GM19351 (cell line): ENCODE measurements around the gene RNASE9.
"Not testable (repeated sequence)": the region's sequence is repeated elsewhere in the genome, so short reads cannot be mapped to it uniquely, and the experiment has no call there.

Experiments used
- ATAC-seq: cut with Tn5 transposase; IDR thresholded peaks from one replicate; pipeline ENCODE4 v1.9.1; 2021; ENCODE audit warnings: mild to moderate bottlenecking, moderate library complexity; ENCODE audit not compliant: unreplicated experiment

Gene RNASE9

DNA sequence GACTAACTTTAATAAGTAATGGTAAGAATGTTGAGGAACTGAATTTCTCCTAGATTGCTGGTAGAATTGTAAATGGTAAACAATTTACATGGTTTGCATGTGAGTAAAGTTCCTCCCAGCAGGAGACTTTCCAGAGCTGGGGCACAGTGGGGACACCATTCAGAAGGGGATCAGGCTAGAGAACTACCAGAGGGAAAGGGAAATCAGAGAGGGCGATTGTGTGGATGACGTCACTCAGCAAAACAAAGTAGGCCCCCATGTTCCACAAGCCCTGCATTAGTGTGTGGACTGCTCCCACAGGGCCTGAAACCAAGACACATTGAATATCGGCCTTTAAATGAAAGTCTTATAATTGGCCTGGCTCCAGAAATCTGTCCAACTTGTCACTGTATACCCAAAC is 17.5 kb upstream of the RNASE9 start:
- ATAC-seq, result no peak

DNA sequence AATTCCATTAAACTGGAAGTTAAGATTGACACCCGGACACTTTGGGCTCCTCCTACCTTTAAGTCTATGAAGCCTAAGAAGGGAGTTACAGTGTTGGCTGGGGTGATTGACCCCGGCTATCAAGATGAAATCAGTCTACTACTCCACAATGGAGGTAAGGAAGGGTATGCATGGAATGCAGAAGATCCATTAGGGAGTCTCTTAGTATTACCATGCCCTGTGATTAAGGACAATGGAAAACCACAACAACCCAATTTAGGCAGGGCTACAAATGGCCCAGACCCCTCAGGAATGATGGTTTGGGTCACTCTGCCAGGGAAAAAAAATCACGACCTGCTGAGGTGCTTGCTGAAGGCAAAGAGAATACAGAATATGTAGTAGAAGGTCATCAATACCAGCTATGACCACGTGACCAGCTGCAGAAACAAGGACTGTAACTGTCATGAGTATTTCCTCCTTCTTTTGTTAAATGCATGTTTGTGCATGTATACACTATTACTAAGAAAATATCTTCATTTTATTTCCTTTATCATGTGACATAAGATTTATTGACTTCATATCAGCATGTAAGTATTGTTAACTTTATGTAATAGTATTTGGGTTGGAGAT is 11.6 kb upstream of the RNASE9 start:
- not testable (repeated sequence) for ATAC-seq

DNA sequence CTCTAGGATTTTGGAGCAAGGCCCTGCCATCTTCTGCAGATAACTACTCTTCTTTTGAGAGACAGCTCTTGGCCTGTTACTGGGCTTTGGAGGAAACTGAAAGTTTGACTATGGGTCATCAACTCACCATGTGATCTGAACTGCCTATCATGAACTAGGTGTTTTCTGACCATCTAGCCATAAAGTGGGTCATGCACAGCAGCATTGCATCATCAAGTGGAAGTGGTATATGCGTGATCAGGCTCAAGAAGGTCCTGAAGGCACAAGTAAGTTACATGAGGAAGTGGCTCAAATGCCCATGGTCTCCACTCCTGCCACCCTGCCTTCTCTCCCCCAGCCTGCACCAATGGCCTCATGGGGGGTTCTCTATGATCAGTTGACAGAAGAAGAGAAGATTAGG is 9.9 kb upstream of the RNASE9 start:
- ATAC-seq, result not testable (repeated sequence)

DNA sequence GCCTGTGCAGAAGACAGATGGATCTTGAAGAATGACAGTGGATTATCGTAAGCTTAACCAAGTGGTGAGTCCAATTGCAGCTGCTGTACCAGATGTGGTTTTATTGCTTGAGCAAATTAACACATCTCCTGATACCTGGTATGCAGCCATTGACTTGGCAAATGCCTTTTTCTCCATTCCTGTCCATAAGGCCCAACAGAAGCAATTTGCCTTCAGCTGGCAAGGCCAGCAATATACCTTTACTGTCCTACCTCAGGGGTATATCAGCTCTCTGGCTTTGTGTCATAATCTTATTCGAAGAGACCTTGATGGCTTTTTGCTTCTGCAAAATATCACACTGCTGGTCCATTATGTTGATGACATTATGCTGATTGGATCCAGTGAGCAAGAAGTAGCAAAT is 9.0 kb upstream of the RNASE9 start:
- not testable (repeated sequence) for ATAC-seq

DNA sequence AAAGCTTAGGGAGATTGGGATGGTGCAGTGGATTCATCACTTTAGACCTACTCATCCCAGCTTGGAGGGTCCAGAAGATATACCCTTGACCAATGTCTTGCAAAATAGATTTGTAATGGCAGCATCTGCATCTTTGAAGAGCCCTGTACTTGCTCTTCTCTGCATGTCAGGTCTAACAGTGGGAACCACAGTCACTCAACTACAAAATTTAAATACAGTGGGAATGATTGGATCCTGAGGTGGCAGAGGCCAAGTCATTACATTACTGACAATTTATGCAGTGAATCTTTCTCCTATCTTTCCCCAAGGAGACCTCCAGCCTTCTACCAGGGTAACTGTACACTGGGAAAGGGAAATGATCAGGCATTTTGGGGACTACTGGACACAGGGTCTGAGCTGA is 8.2 kb upstream of the RNASE9 start:
- no peak for ATAC-seq

DNA sequence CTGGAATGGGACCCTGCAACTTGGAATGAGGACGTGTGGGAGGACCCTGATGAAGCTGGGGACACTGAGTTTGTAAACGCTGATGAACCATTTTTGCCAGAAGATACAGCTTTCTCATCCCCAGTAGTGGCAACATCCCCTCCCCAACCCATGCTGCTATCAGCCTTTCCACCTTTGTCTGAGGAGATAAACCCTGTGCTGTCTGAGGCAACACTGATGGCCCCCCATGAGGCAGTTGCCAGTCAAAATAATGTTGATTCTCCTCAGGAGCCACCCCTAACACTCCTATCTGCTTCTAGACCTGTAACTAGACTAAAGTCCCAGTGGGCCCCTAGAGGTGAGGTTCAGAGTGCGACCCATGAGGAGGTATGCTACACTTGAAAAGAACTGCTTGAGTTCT is 7.5 kb upstream of the RNASE9 start:
- ATAC-seq, result no peak

DNA sequence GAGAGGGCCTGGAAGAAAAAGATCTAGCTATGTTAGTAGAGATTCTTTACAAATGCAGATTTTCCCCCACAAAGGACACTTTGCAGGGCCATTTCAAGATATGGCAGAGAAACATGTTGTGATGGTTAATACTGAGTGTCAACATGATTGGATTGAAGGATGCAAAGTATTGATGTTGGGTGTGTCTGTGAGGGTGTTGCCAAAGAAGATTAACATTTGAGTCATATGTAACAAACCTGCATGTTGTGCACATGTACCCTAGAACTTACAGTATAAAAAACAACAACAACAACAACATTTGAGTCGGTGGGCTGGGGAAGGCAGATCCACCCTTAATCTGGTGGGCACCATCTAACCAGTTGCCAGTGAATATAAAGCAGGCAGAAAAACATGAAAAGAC is 6.4 kb upstream of the RNASE9 start:
- not testable (repeated sequence) for ATAC-seq

DNA sequence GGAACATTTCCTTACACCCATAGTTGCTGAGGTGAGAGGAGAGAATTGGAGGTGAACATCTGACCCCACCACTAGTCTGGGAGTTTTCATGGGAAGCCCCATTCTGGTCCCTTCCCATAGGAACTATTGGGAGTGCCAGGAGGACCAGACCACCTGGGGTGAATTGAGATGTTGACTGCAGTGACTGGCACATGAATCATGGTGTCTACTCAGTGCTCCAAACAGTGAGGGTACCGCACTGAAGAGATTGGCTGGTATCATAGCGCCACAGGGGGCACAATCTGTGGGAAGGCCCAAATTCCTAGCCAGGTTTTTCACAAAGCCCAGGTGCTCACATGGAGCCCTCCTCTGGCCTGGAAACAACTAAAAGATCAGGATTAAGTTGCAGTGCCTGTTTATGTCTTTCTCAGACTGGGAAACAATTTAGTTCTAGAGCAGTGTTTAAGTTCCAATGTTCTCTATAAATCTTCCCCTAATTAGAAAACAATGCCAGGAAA is 3.7 kb upstream of the RNASE9 start:
- no peak for ATAC-seq

DNA sequence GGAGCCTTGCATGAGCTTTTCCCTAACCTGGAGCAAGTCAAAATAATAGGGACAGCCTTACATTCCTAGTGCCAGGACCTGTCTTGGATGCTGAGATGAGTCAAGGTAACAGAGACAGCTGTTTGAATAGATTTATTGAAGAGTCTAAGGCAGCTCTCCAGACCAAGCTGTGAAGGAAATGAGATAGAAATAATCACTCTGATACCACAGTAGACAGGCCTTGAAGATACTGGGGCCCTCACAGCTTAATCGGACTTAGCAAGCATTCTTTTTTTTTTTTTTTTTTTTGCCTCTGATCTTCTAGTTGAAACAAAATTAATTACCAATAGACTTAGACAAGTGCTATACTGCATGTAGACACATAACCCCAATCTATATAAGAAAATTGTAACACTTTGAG is 3.1 kb upstream of the RNASE9 start:
- ATAC-seq, result no peak

DNA sequence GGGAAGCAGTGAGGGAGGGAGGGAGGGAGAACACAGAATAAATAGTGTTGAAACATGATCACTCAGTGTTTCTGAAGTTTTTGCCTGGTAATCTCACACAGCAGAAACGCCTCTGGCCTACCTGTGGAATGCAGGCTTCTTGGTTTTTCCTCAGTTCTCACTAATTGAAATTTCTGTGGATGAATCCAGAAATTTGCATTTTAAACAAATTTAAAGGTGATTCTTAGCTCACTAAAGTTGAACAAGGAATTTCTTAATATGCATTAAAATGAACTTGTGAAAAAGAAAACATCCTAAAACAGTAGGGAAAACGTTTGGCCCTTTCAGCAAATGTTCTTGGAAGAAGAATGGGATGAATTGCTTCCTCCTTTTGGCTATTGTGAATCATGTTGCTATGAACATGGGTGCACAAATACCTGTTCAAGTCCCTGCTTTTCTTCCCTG is 1.4 kb downstream of the RNASE9 start:
- ATAC-seq, result no peak

DNA sequence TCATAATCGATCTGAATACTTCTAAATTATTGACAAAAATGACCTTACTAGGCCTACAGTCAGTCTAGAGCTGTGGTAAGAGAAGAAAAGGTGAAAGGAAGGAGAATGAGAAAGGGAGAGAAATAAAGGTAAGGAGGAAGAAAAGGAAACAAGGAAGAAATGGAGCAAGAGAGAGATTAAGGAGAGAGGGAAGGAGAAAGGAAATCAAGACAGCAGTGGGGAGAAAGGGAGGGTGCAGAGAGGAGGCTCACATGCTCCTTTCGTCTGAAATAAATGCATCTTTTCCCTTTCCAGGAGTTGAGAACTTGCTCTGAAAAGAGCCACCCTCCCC is 3.7 kb downstream of the RNASE9 start:
- no peak for ATAC-seq

DNA sequence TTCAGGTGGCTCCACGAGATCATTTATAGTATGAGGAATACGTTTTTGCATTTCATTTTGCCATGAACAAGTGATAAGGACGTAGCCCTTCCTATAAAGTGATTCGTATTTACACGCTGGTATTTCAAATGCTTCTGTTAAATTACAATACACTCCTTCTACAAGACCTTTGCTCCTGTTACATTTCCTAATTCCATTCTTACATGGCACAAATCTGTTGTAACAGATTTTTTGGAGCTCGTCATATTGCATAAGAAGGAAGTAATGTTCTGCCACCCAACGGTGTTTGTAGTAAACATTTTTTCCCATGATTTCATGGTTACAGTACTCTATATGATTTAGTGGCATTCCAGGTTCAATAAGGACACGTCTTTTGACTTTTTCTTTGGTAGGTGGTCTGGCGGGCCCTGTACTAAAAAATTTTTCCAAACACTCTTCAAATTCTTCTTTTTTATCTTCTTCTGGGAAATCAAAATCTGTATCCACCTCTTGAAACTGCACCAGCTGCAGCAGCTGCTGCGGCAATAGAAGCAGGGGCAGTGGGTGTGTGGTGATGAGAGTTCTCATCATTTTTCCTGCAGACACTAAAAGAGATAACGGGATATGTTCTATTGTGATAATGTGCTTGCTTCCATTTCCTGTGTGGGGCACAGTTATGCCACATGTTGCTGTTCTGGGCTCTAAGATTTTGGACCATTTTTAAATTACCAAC is 4.2 kb downstream of the RNASE9 start:
- no peak for ATAC-seq

DNA sequence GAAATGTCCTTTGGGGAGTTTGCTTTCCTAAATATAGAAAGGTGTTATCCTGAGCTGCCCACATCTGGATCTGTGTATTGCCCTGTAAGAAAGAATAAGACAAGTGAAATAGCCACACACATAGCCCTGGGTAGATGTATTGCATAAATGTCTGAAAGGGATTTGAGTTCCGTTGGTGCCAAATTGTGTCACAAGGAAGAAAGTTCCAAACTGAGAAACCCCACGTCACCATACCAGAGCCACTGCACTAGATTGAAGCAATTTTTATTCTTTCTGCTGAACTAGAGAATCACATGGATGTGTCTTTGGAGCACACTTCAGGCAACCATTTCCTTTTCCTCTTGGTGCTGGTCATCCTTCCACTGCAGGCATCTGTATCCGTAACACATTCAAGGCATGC is 5.0 kb downstream of the RNASE9 start:
- ATAC-seq, result no peak

DNA sequence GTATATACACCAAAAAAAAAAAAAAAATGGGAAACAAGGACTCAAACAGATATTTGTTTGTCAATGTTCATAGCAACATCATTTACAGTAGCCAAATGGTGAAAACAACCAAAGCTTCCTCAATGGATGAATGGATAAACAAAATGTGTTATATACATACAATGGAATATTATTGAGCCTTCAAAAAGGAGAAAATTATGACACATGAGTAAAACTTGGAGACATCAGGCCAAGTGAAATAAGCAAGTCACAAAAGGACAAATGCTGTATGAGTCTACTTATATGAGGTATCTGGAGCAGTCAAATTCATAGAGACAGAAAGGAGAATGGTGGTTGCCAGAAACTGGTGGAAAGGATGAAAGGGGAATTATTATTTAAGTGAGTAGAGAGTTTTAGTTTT is 7.8 kb downstream of the RNASE9 start:
- ATAC-seq, result no peak

DNA sequence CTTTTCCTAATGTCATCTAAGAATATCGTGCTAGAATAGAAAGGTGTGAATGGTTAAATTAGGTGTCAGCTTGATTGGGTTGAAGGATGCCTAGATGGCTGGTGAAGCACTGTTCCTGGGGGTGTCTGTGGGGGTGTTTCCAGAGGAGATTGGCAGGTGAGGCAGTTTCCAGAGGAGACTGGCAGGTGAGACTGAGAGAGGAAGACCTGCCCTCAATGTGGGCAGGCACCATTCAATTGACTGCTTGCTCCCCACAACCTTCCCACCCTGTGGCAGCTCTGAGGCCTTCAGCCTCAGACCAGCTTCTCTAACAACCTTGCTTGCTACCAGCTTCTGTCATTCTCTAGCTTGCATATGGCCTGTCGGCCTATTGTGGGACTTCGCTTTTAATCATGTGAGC is 9.2 kb downstream of the RNASE9 start:
- no peak for ATAC-seq

DNA sequence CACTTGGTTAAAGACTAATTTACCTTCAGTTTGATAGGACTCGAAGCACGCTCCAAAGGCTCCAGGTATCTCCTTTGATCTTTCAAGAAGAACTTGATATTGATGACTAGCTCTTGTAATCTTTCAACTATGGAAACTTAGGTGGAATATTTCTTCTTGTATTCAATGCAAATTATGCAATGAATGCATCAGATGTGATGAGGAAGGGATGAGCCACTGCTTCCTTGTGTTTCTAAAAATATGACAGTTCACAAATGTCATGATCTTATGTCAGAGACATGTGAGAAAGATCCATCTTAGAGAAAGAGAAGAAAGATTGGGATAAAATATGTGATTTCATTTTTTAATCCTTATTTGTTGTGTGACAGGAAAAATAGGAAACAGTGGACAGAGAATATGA is 9.9 kb downstream of the RNASE9 start:
- ATAC-seq, result no peak

DNA sequence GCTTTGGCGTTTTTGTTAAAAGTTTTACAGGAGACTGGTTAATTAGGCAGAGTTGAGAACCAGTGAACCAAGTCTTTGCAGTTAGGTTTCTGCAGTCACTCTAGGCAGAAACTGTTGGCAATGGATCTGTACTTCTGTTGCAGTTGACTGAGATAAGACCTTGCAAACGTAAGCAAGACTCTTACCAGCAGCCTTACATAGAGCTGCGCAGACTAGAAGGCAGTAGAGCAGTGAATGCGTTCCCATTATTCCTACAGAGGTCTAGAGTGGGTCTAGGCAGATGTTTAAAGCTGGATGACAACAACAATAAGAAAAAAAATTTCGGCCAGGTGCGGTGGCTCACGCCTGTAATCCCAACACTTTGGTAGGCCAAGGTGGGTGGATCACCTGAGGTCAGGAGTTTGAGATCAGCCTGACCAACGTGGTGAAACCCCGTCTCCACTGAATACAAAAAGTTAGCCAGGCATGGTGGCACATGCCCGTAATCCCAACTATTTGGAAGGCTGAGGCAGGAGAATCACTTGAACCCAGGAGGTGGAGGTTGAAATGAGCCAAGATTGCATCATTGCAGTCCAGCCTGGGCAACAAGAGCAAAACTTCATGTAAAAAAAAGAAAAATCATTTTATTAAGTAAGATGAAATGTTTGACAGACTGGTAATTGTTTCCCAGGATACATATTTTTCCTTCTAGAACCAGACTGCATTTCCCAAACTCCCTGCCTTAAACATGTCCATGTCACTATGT is 12.3 kb downstream of the RNASE9 start:
- ATAC-seq, result no peak

DNA sequence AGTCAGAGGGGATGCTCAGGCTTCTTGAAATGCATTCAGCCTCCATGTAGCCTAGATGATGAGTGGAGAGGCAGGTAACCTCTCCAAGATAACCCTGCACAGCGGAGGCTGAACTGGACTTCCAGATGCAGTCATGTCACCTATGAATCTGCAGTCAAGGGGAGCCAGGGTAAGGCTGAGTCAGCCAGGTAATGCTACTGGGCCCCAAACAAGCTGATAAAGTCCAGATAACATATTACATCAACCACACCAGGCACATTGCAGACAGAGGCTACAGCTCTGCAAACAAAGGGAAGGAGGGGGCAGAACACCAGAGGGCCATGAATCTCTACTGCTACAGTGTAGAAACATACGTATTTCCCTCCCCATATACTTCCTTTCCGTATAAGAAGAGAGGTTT is 14.0 kb downstream of the RNASE9 start:
- no peak for ATAC-seq

DNA sequence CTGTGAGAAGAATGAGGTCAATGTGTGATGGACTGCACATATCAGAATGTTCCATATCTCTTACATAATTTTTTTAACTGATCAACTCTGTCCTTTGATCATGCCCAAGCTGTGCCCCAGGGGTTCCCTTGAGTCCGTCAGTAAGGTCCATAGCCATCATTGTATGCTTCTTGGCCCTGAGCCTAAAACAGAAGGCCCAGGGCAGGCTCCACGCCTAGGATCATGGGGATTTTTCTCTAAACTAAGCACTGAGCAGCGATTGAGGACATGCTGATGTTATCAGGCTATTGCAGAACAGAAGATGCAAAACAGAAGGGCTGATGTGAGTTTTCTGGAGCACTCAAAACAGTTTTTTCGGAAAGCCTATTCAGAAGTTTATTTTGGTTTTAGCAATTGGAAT is 20.9 kb downstream of the RNASE9 start:
- ATAC-seq, result no peak

DNA sequence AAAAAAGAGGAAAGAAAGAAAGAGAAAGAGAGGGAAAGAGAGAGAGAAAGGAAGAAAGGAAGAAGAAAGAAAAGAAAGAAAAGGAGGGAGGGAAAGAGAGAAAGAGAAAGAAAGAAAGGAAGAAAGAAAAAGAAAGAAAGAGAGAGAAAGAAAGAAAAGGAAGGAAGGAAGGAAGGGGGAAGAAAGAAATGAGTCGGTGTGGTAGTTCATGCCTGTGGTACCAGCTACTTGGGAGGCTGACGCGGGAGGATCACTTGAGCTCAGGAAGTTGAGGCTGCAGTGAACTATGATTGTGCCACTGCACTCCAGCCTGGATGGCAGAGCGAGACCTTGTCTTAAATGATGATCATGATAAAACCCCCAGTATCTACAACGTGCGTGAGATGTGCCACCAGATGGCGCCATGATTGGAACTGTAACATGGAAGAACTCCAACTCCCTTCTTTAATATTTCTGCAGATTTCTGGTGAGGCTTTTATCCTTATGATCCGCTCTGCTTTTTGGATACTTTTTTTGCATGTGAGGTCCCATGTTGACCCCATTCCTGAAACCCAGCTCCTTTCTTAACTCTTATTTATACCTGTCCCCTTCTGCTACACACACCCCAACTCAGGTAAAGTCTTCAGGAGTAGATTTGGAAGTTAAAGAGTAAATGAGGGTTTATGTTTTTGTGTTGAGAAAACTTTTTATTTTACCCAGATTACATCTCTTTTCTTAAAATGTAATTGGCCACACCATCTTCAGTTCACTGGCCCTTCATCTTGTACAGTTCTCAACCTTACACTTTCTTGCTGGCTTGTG is 29.9 kb downstream of the RNASE9 start:
- ATAC-seq, result no peak

DNA sequence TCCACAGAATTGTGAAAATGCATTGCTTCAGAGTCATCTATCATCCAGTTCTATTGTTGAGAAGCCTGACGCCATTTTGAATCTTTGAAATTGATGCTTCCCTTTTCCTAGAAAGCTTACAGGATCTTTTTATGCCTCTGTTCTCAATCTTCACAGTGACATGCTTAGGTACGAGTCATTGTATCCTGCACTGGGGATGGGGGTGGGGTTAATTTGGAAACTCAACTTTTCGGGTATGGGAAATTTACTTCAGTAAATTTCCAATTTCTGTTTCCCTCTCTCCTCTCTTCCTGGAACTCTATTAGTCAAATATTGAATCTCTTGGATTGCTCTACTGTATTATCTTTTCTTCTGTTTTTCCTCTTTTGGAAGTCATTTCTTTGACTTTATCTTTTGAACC is 31.0 kb downstream of the RNASE9 start:
- ATAC-seq, result no peak
